ENCODE data around the gene GALNT11. TPM values are rescaled to one million over a fixed set of nuclear protein-coding genes. Genes with fewer than 3 reads are reported as not detected.

GALNT11 gene
- total and polyA plus RNA-seq, 7 donors, result 8.8 to 48.2 (median 35.7) TPM

DNA sequence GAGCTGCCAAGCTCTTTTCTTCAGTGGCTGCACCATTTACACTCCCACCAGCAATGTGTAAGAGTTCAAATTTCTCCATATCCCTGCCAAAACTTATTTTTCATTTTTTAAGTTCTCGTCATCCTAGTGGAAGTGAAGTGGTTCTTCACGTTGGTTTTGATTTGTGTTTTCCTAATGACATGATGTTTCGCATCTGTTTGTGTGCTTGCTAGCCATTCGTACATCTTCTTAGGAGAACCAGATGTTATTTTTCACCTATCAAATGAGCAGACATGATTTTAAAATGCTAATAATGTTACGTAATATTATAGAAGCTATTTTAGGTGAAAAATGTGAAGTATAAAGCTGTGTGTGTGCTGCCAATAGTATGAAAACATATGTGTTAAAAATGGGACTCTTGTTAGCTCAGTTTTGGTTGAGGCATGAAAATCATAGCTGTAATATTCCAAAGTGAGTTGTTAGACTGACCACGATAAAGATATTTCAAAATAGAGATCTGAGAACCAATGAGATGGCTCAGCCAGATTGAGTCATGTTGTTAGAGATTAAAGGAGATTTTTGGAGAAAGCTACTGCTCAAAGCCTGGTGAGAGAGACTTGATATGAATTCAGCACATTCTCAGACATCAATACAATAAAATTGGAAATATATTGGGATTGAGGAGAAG lies 25.9 kb upstream of the GALNT11 start:
- H3K36me3 ChIP-seq, result no peaks in the 10 kb centered on the region
- no peak overlapping the region for H3K27ac ChIP-seq
- H3K4me3 ChIP-seq, result no peak overlapping the region
- no peaks in the 10 kb centered on the region for H3K9me3 ChIP-seq
- no peak for TF ChIP-seq EP300 (IDR thresholded peaks at IDR 0.05)
- TF ChIP-seq POLR2AphosphoS5 (IDR thresholded peaks at IDR 0.05), result peak in 2 of 4 donors; percentile 29 to 30
- H3K27me3 ChIP-seq, result peaks cover 0 to 3% (median 0%) of the 10 kb centered on the region in 3 donors
- intact Hi-C loops (cut with DNase I), result no loop called here
- DNase-seq, result no peak
- 77 to 83% methylated on average over 6 of the region's 6 CpGs for WGBS, 2 donors
- no peaks in the 10 kb centered on the region for H3K4me1 ChIP-seq

GRCh38 chr7:152000191-152000590 lies 25.3 kb upstream of the GALNT11 start:
- Histone ChIP-seq H3K9me3 (no peaks in the 10 kb centered on the region), H3K27me3 (peaks cover 0 to 3% (median 0%) of the 10 kb centered on the region in 3 donors), H3K4me1 (no peaks in the 10 kb centered on the region), H3K36me3 (no peaks in the 10 kb centered on the region), H3K4me3 (no peak overlapping the region), H3K27ac (no peak overlapping the region)
- WGBS, 2 donors, result 91 to 92% methylated on average over 1 of the region's 1 CpG
- DNase-seq, result no peak
- TF ChIP-seq, protein P1, sequence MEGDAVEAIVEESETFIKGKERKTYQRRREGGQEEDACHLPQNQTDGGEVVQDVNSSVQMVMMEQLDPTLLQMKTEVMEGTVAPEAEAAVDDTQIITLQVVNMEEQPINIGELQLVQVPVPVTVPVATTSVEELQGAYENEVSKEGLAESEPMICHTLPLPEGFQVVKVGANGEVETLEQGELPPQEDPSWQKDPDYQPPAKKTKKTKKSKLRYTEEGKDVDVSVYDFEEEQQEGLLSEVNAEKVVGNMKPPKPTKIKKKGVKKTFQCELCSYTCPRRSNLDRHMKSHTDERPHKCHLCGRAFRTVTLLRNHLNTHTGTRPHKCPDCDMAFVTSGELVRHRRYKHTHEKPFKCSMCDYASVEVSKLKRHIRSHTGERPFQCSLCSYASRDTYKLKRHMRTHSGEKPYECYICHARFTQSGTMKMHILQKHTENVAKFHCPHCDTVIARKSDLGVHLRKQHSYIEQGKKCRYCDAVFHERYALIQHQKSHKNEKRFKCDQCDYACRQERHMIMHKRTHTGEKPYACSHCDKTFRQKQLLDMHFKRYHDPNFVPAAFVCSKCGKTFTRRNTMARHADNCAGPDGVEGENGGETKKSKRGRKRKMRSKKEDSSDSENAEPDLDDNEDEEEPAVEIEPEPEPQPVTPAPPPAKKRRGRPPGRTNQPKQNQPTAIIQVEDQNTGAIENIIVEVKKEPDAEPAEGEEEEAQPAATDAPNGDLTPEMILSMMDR (IDR thresholded peaks at IDR 0.05), result no peak
- TF ChIP-seq EP300 (IDR thresholded peaks at IDR 0.05) (no peak), POLR2A (IDR thresholded peaks at IDR 0.05) (no peak), POLR2AphosphoS5 (IDR thresholded peaks at IDR 0.05) (no peak)
- intact Hi-C loops (cut with DNase I), result no loop called here

DNA sequence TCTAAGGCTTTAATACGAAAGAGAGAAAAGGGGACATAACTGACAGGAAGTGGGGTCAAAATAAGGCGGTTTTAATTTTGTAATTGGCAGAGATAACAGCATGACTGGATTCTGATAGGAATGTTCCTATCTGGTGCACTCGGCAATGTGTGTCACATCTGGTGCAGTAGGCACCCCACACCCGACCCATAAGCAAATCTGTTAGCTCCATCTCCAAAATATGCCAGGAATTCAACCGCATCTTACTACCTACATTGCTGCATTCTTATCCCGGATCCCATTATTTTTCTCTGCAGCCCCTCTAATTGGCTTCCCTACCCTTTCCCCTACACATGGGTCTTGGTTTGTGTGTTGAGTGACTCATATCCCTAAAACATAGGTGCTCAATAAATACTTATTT lies 19.1 kb upstream of the GALNT11 start:
- no peak overlapping the region for H3K4me3 ChIP-seq
- no peaks in the 10 kb centered on the region for H3K4me1 ChIP-seq
- intact Hi-C loops (cut with DNase I), result no loop called here
- no peaks in the 10 kb centered on the region for H3K9me3 ChIP-seq
- 87 to 88% methylated on average over 6 of the region's 6 CpGs for WGBS, 2 donors
- H3K36me3 ChIP-seq, result no peaks in the 10 kb centered on the region
- H3K27ac ChIP-seq, result no peak overlapping the region
- TF ChIP-seq POLR2A (IDR thresholded peaks at IDR 0.05) (no peak), POLR2AphosphoS5 (IDR thresholded peaks at IDR 0.05) (no peak), EP300 (IDR thresholded peaks at IDR 0.05) (no peak)
- TF ChIP-seq, protein P1 (IDR thresholded peaks at IDR 0.05), result no peak
- no peaks in the 10 kb centered on the region for H3K27me3 ChIP-seq
- DNase-seq, result no peak

DNA sequence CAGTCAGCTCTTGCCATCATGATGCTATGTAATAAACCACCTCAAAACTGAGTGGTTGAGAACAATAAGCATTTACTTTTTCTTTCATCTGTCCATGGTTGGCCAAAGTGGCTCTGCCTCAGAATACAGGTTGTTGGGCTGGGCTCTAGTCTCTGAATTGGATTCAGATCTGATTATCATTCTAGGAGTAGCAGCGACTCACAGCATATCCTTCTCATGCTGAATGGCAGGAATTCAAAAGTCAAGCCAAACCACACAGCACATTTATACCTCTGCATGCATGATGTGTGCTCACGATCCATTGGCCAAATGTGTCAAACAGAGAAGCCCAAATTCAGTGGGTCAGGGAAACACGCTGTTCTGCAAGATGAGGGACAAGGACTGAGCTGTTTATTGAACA lies 13.6 kb upstream of the GALNT11 start:
- no peak for DNase-seq
- intact Hi-C loops (cut with DNase I), result no loop called here
- Histone ChIP-seq H3K27ac (no peak overlapping the region), H3K27me3 (no peaks in the 10 kb centered on the region), H3K4me1 (no peaks in the 10 kb centered on the region), H3K4me3 (no peak overlapping the region), H3K9me3 (no peaks in the 10 kb centered on the region), H3K36me3 (no peaks in the 10 kb centered on the region)
- WGBS, 2 donors, result 83 to 84% methylated on average over 3 of the region's 3 CpGs
- no peak for TF ChIP-seq EP300 (IDR thresholded peaks at IDR 0.05)
- TF ChIP-seq POLR2A (IDR thresholded peaks at IDR 0.05), result no peak
- no peak for TF ChIP-seq POLR2AphosphoS5 (IDR thresholded peaks at IDR 0.05)
- TF ChIP-seq, protein P1 (IDR thresholded peaks at IDR 0.05), result no peak

DNA sequence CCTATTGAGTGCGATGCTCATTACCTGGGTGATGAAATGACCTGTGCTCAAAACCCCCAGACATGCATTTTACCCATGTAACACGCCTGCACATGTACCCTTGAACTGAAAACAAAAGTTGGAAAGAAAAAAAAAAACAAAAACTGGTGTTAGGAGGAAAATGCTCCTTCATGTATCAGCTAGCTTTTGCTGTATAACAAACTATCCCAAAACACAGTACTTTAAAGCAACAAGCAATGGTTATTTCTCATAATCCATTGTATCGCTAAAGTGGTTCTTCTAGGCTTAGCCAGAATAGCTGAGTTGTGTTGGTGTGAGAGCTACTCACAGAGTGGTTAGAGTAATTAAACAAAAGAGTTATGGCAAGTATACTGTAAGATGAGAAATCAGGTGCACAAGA lies 12.2 kb upstream of the GALNT11 start:
- no peak for DNase-seq
- 95% methylated on average over 3 of the region's 3 CpGs for WGBS, 2 donors
- TF ChIP-seq, protein P1 (IDR thresholded peaks at IDR 0.05), result no peak
- no peak for TF ChIP-seq EP300 (IDR thresholded peaks at IDR 0.05)
- Histone ChIP-seq H3K9me3 (no peaks in the 10 kb centered on the region), H3K4me3 (no peak overlapping the region), H3K27ac (no peak overlapping the region), H3K27me3 (no peaks in the 10 kb centered on the region), H3K4me1 (no peaks in the 10 kb centered on the region), H3K36me3 (no peaks in the 10 kb centered on the region)
- intact Hi-C loops (cut with DNase I), result no loop called here

All from sigmoid colon (tissue), 7 donors.